GM23248 (cell line): ENCODE results near the gene SLC6A19. TPM values are rescaled to one million over a fixed set of nuclear protein-coding genes. Genes with fewer than 3 reads are reported as not detected.

Experiments used
- DNase-seq: peaks from one replicate; pipeline ENCODE4 v3.0.0-alpha.2; 2015
- H2AFZ ChIP-seq: fragments of 200-600 bp; sonication (generic); 2 replicates; pipeline ENCODE4 v1.6.1; 2016; ENCODE audit warnings: antibody characterized with exemption
- H3F3A ChIP-seq: fragments of 200-600 bp; sonication (generic); 2 replicates; pipeline ENCODE4 v1.6.1; 2016; ENCODE audit warnings: mild to moderate bottlenecking, antibody characterized with exemption, mixed run types; ENCODE audit not compliant: insufficient read depth
- H3K27ac ChIP-seq: fragments of 200-600 bp; sonication (generic); 2 replicates; pipeline ENCODE4 v1.5.1; 2016; ENCODE audit warnings: mild to moderate bottlenecking
- H3K27me3 ChIP-seq: fragments of 200-600 bp; sonication (generic); replicated peaks from 2 replicates; pipeline ENCODE4 v1.6.1; 2016; ENCODE audit warnings: mild to moderate bottlenecking; ENCODE audit not compliant: insufficient read depth
- H3K36me3 ChIP-seq: fragments of 200-600 bp; sonication (generic); 2 replicates; pipeline ENCODE4 v1.6.1; 2016; ENCODE audit warnings: low read depth, mild to moderate bottlenecking
- H3K4me1 ChIP-seq: fragments of 200-600 bp; sonication (generic); 2 replicates; pipeline ENCODE4 v1.6.1; 2016; ENCODE audit warnings: mild to moderate bottlenecking; ENCODE audit not compliant: insufficient read depth
- H3K4me2 ChIP-seq: fragments of 200-600 bp; sonication (generic); one replicate; pipeline ENCODE4 v1.6.1; 2016; ENCODE audit warnings: mild to moderate bottlenecking; ENCODE audit not compliant: unreplicated experiment
- H3K4me3 ChIP-seq: fragments of 200-600 bp; sonication (generic); 2 replicates; pipeline ENCODE4 v1.5.1; 2016; ENCODE audit warnings: mild to moderate bottlenecking
- H3K79me2 ChIP-seq: fragments of 200-600 bp; sonication (generic); 2 replicates; pipeline ENCODE4 v1.6.1; 2016; ENCODE audit warnings: mild to moderate bottlenecking; ENCODE audit not compliant: insufficient read depth
- H3K9ac ChIP-seq: fragments of 200-600 bp; sonication (generic); 2 replicates; pipeline ENCODE4 v1.6.1; 2016; ENCODE audit warnings: mild to moderate bottlenecking
- H3K9me2 ChIP-seq: fragments of 200-600 bp; sonication (generic); 2 replicates; pipeline ENCODE4 v1.6.1; 2016; ENCODE audit warnings: mixed run types, mild to moderate bottlenecking, moderate library complexity; ENCODE audit not compliant: insufficient read depth
- H3K9me3 ChIP-seq: fragments of 200-600 bp; sonication (generic); one replicate; pipeline ENCODE4 v1.6.1; 2017; ENCODE audit warnings: low read depth
- H4K20me1 ChIP-seq: fragments of 200-600 bp; sonication (generic); 2 replicates; pipeline ENCODE4 v1.6.0; 2016; ENCODE audit not compliant: insufficient read depth
- EZH2 ChIP-seq: fragments of 200-600 bp; sonication (generic); IDR thresholded peaks from 2 replicates; pipeline ENCODE4 v1.6.1; 2018; ENCODE audit warnings: antibody characterized with exemption, mild to moderate bottlenecking; ENCODE audit not compliant: insufficient read depth, poor library complexity, severe bottlenecking
- EZH2phosphoT487 ChIP-seq: fragments of 200-600 bp; sonication (generic); IDR thresholded peaks from 2 replicates; pipeline ENCODE4 v1.6.1; 2018; ENCODE audit warnings: antibody characterized with exemption, moderate library complexity, mild to moderate bottlenecking, low read depth; ENCODE audit not compliant: insufficient read depth
- WGBS, 2 experiments: methylation state at CpG; one replicate each; pipeline ENCODE4 v1.1.6; 2015 to 2017; ENCODE audit warnings: low lambda C conversion rate in 2 of 2, low coverage in 1 of 2; ENCODE audit errors: missing lambda C conversion rate in 2 of 2; 5-methylcytosine and 5-hydroxymethylcytosine counted together
- in situ Hi-C: fragments of 300-500 bp; cut with MboI; formaldehyde crosslinking; loops from 2 replicates; pipeline ENCODE4 v1.15.0; 2020
- polyA plus RNA-seq: library from polyadenylated mRNA; unstranded; fragments of >200 nt; fragmentation: Nextera tagmentation; extraction: Ambion mirVana; gene quantifications from 2 replicates; pipeline ENCODE4 v1.2.1, GENCODE V29; 2016
- total RNA-seq: library from RNA; depleted of rRNA; stranded (reverse); fragments of >200 nt; shearing (Covaris generic); gene quantifications from 2 replicates; pipeline ENCODE4 v1.2.3, GENCODE V29; 2014

The SLC6A19 gene
- total and polyA plus RNA-seq, 2 experiments from 2014 or later: not detected

GRCh38 chr5:1224631-1225030 lies 23.2 kb downstream of the SLC6A19 start:
- H3K9ac ChIP-seq: no peak overlapping the region
- H3K4me1 ChIP-seq: no peaks in the 10 kb centered on the region
- H3K79me2 ChIP-seq: no peaks in the 10 kb centered on the region
- TF ChIP-seq EZH2phosphoT487 (no peak), EZH2 (no peak)
- no peaks in the 10 kb centered on the region for H4K20me1 ChIP-seq
- no peaks in the 10 kb centered on the region for H3K9me2 ChIP-seq
- H3K27me3 ChIP-seq: peaks cover 15% of the 10 kb centered on the region; the same call in 1 of the 2 replicates
- no peak overlapping the region for H3K4me3 ChIP-seq
- no peak overlapping the region for H3K27ac ChIP-seq
- 42 to 56% methylated on average over 13 to 15 of the region's 15 CpGs for WGBS, 2 experiments
- H3K9me3 ChIP-seq: no peaks in the 10 kb centered on the region
- no peaks in the 10 kb centered on the region for H3F3A ChIP-seq
- in situ Hi-C loops: no loop called here
- no peaks in the 10 kb centered on the region for H3K36me3 ChIP-seq
- H2AFZ ChIP-seq: no peak overlapping the region
- no peak overlapping the region for H3K4me2 ChIP-seq
- DNase-seq: no peak

GRCh38 chr5:1225081-1225480 lies 23.7 kb downstream of the SLC6A19 start, which contains the start of gene SLC6A18:
Gene SLC6A18 (plus strand): TSS chr5:1225381. CDS start chr5:1225478, 97 bp downstream.
- H2AFZ ChIP-seq: no peak within 1 kb of the TSS

GRCh38 chr5:1226231-1226630 lies 24.8 kb downstream of the SLC6A19 start:
- no peak overlapping the region for H3K4me2 ChIP-seq
- DNase-seq: no peak
- H3K36me3 ChIP-seq: no peaks in the 10 kb centered on the region
- no peak overlapping the region for H3K9ac ChIP-seq
- TF ChIP-seq EZH2 (no peak), EZH2phosphoT487 (no peak)
- in situ Hi-C loops: no loop called here
- no peak overlapping the region for H3K27ac ChIP-seq
- no peaks in the 10 kb centered on the region for H3F3A ChIP-seq
- WGBS, 2 experiments: 52 to 64% methylated on average over 12 of the region's 12 CpGs
- H3K27me3 ChIP-seq: peaks cover 15% of the 10 kb centered on the region; the same call in 1 of the 2 replicates
- H3K4me1 ChIP-seq: no peaks in the 10 kb centered on the region
- no peaks in the 10 kb centered on the region for H4K20me1 ChIP-seq
- no peaks in the 10 kb centered on the region for H3K9me3 ChIP-seq
- no peaks in the 10 kb centered on the region for H3K79me2 ChIP-seq
- H3K9me2 ChIP-seq: no peaks in the 10 kb centered on the region
- no peak overlapping the region for H2AFZ ChIP-seq
- H3K4me3 ChIP-seq: no peak overlapping the region

More at GRCh38 chr5:1225081-1225480, 23.7 kb downstream of the SLC6A19 start, which contains the start of gene SLC6A18:
- H3K9ac ChIP-seq: no peak within 1 kb of the TSS
- no peaks in the 10 kb centered on the region for H4K20me1 ChIP-seq
- in situ Hi-C loops: no loop called here
- H3K27ac ChIP-seq: no peak within 1 kb of the TSS
- no peak within 1 kb of the TSS for H3K4me2 ChIP-seq
- H3K9me3 ChIP-seq: no peaks in the 10 kb centered on the region
- H3K27me3 ChIP-seq: peaks cover 15% of the 10 kb centered on the region; the same call in 1 of the 2 replicates
- H3K36me3 ChIP-seq: no peaks in the 10 kb centered on the region
- H3K9me2 ChIP-seq: no peaks in the 10 kb centered on the region
- no peak for TF ChIP-seq EZH2
- TF ChIP-seq EZH2phosphoT487: no peak
- H3F3A ChIP-seq: no peaks in the 10 kb centered on the region
- 54 to 55% methylated on average over 11 of the region's 11 CpGs for WGBS, 2 experiments
- no peaks in the 10 kb centered on the region for H3K79me2 ChIP-seq
- no peak within 1 kb of the TSS for H3K4me3 ChIP-seq
- H3K4me1 ChIP-seq: no peaks in the 10 kb centered on the region
- no peak for DNase-seq

GRCh38 chr5:1226839-1227581 lies 25.6 kb downstream of the SLC6A19 start:
- TF ChIP-seq EZH2phosphoT487: no peak
- TF ChIP-seq EZH2: no peak

More at GRCh38 chr5:1226839-1227581, 25.6 kb downstream of the SLC6A19 start:
- Histone ChIP-seq H3K9me3 (no peaks in the 10 kb centered on the region), H3K27me3 (peaks cover 15% of the 10 kb centered on the region; the same call in 1 of the 2 replicates), H3F3A (no peaks in the 10 kb centered on the region), H3K9me2 (no peaks in the 10 kb centered on the region), H3K4me3 (no peak overlapping the region), H3K36me3 (no peaks in the 10 kb centered on the region), H3K4me1 (no peaks in the 10 kb centered on the region), H4K20me1 (no peaks in the 10 kb centered on the region), H3K4me2 (no peak overlapping the region), H3K27ac (no peak overlapping the region), H3K79me2 (no peaks in the 10 kb centered on the region), H2AFZ (no peak overlapping the region), H3K9ac (no peak overlapping the region)
- DNase-seq: no peak
- 68 to 74% methylated on average over 27 to 50 of the region's 50 CpGs for WGBS, 2 experiments
- in situ Hi-C loops: no loop called here
